GM10248 (cell line): ENCODE measurements around the gene TMEM108.

ENCODE experiments used
- CTCF ChIA-PET: fragments of 300-600 bp; sonication (Branson Sonifier 250); formaldehyde crosslinking; extraction: SDS; loops from one replicate; lab custom pipeline; 2021; ENCODE audit warnings: antibody characterized with exemption; lab: Yijun Ruan, JAX
- POLR2A ChIA-PET: fragments of 350-650 bp; sonication (Branson Sonifier 250); formaldehyde crosslinking; extraction: SDS; loops from one replicate; lab custom pipeline; 2020; ENCODE audit warnings: antibody characterized with exemption; lab: Yijun Ruan, JAX
- DNase-seq: peaks from one replicate; pipeline ENCODE4 v3.0.0; 2012; ENCODE audit errors: extremely low spot score
- CTCF ChIP-seq: IDR thresholded peaks from 2 replicates; pipeline ENCODE4 v1.5.1; 2012; ENCODE audit warnings: mild to moderate bottlenecking, low read depth; ENCODE audit errors: extremely low read depth, missing control alignments, control extremely low read depth

Gene TMEM108

GRCh38 chr3:133400006-133400515 is 361.9 kb downstream of the TMEM108 start, which contains the start of gene BFSP2:
BFSP2 (plus strand) TSS chr3:133400056; CDS start chr3:133400084, 28 bp downstream.
- POLR2A ChIA-PET: no interaction called here

GRCh38 chr3:133401374-133402135 is 363.4 kb downstream of the TMEM108 start:
- CTCF ChIA-PET: interaction anchor here (0.8 to 1.8 kb wide), 3 partner anchors 17 to 171 kb away, joined by 3 to 7 read pairs (median 3); no protein-coding TSS in a partner anchor
- no peak for DNase-seq
- POLR2A ChIA-PET: no interaction called here
- no peak for TF ChIP-seq CTCF

More at GRCh38 chr3:133400006-133400515, 361.9 kb downstream of the TMEM108 start, which contains the start of gene BFSP2:
- DNase-seq: no peak
- CTCF ChIA-PET: interaction anchor here (1.0 to 2.6 kb wide), 5 partner anchors 10 to 674 kb away, joined by 3 to 17 read pairs (median 4); no protein-coding TSS in a partner anchor
- TF ChIP-seq CTCF: no peak

- POLR2A ChIA-PET: no interaction called here
- CTCF ChIA-PET: interaction anchor here (1.1 kb wide), 1 partner anchor 38 kb away, joined by 3 read pairs; no protein-coding TSS in a partner anchor
- no peak for TF ChIP-seq CTCF
- no peak for DNase-seq
Observed at GRCh38 chr3:133404920-133405319, 366.7 kb downstream of the TMEM108 start.

GRCh38 chr3:133408366-133408765 is 370.2 kb downstream of the TMEM108 start:
- no peak for TF ChIP-seq CTCF
- ChIA-PET POLR2A (no interaction called here), CTCF (interaction anchor here (0.9 to 4.9 kb wide), 2 partner anchors 9 to 16 kb away, joined by 4 to 17 read pairs; partner anchors contain the start of gene BFSP2)
- no peak for DNase-seq

- ChIA-PET CTCF (interaction anchor here (0.9 to 4.9 kb wide), 2 partner anchors 9 to 15 kb away, joined by 4 to 17 read pairs; partner anchors contain the start of gene BFSP2), POLR2A (no interaction called here)
- no peak for TF ChIP-seq CTCF
- DNase-seq: no peak
Observed at GRCh38 chr3:133408961-133409360, 370.8 kb downstream of the TMEM108 start.

GRCh38 chr3:133410191-133410892 is 372.2 kb downstream of the TMEM108 start:
- POLR2A ChIA-PET: no interaction called here
- CTCF ChIA-PET: interaction anchor here (0.8 to 4.9 kb wide), 3 partner anchors 11 to 369 kb away, joined by 3 to 17 read pairs (median 4); partner anchors contain the start of gene BFSP2
- DNase-seq: no peak
- no peak for TF ChIP-seq CTCF
